GM21360 (cell line): ENCODE measurements around the gene PSMC3.

Source experiments
- ATAC-seq: cut with Tn5 transposase; IDR thresholded peaks from one replicate; pipeline ENCODE4 v1.9.1; 2021; ENCODE audit warnings: mild to moderate bottlenecking, moderate library complexity; ENCODE audit not compliant: unreplicated experiment

PSMC3 gene

DNA sequence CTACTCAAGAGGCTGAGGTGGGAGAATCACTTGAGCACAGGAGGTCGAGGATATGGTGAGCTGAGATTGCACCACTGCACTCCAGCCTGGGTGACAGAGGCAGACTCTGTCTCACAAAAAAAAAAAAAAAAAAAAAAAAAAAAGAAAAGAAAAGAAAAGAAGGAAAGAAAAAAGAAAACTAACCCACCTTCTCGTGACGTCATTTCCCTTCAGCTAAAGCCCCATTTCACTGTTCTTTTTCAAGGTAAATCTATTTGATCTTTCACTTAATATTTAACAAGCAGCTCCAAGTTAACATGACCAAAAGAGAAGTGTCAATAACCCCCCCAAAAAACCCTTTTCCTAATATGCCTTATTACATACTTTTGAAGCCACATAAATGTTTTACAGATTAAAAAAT is 17.6 kb upstream of the PSMC3 start:
- no peak for ATAC-seq

DNA sequence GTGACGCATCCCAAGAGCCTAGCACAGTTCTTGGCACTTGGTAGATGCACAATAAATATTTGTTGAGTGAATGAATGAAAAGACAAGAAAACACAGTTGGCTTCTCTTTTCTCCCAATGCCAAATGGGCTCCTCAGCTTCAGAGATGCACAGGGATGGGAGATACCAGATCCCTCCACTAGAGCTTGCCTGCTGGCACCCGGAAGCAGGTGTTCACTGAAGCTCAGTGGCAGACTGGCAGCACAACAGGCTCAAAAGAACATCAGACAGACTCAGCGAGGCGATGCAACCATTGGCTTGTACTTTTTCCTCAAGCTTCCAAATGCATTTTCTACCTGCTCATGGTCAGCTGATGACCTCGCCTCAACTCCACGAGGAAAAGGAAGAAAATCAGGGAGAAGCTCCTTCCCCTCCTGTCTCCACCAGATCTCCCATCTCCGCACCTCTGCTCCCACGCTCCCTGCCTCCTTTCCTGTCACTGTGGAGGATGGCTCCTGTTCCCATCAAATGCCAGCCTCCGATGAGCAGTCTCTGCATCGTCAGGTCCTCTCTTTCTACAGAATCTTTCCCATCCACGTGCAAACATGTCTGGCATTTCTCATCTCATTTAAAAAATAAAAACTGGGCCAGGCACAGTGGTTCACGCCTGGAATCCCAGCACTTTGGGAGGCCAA is 16.9 kb upstream of the PSMC3 start:
- no peak for ATAC-seq

DNA sequence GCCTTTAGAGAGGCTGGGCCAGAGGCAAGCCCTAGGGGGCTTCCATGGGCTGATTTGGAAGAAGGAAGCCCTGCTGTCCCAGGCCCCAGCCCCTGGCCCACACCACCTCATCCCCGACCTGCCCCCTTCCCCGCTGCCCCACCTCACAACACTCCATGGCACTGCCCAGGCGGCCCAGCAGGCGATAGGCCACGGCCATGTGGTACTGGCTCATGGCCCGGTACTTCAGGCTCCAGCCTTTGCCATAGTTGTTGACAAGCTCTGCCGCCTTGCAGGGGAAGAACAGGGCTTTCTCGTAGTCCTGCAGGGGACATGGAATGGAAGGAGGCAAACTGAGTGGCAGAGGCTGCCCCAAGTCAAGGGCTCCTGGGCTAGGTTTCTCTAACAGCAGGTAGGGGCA is 16.3 kb upstream of the PSMC3 start:
- no peak for ATAC-seq

DNA sequence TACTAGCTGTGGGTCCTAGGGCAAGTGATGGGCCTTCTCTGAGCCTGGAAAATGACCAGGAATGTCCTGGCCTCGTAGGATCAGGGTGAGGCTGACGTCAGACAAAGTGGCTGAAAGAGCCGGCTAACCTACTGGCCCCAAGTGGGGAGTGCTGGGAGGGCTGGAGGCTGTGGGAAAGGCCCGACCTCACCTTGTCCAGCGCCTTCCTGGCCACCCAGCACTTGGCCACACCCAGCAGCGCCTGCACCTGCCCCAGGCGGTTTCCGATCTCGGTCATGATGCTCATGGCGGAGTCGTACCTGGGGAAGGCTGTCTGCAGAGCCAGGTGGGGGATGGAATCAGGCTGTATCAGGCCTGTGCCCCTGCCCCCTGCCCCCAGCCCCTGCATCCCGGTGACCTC is 15.2 kb upstream of the PSMC3 start:
- ATAC-seq: no peak

DNA sequence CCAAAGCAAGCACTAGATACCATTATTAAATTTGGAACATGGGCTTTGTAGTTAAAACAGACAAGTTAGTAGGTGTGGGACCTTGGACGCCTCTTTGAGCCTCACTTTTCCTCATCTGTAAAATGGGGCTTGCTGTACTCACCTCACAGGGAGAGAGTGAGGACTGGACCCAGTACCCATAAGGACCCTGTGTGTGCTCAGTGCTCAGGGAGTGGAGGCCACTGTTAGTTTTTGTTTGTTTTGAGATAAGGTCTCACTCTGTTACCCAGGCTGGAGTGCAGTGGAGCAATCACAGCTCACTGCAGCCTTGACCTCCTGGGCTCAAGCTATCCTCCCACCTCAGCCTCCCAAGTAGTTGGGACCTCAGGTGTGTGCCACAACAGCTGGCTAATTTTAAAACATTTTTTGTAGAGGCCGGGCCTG is 13.8 kb upstream of the PSMC3 start:
- no peak for ATAC-seq

DNA sequence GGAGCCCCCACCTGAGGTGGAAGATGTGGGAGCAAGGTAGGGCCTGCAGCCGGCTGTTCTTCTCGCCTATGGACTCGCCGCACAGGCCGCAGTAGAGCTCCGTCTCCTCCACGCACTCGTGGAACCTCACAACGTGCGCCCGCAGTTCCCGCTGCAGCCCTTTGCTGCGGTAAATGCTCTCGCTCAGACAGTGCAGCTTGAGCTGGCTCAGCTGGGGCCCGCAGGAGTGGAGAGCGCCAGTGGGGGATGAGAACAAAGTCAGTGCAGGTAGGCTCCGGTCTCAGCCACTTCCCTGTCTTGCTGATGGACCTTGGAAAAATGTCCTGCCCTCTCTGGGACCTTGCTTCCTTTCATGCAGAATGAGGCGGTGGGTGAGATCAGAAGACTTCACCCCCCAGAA is 12.5 kb upstream of the PSMC3 start:
- ATAC-seq: no peak

DNA sequence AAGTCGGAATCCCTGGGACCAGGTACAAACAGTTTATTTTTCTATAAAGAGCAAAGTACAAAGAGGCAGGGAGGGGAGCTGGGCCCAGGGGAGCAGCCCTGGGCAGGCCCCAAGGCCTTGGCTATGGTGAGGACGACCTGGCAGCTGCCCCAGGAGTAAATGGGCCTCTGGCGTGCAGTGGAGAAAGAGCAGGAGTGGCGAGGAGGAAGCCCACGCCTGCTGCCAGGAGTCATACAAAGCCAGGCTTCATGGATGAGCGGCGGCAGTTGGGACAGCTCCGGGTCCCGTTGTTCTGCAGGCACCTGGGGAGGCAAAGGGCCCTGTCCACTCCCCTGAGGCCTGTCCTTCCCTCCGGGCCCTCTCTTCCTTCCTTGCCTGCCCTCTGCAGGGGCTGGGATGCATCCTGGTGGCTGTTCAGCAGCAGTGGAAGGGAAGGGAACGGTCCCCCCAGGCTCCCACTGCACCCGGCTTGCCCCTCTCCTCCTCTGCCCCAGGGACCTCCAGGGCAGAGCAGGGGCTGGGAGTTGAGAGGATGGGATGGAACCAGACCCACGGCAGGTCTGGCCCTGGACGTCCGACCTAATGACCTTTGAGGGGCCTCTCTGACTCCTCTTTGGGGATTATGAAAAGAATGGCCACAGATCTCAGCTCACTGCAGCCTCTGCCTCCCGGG is 11.6 kb upstream of the PSMC3 start:
- ATAC-seq: no peak

DNA sequence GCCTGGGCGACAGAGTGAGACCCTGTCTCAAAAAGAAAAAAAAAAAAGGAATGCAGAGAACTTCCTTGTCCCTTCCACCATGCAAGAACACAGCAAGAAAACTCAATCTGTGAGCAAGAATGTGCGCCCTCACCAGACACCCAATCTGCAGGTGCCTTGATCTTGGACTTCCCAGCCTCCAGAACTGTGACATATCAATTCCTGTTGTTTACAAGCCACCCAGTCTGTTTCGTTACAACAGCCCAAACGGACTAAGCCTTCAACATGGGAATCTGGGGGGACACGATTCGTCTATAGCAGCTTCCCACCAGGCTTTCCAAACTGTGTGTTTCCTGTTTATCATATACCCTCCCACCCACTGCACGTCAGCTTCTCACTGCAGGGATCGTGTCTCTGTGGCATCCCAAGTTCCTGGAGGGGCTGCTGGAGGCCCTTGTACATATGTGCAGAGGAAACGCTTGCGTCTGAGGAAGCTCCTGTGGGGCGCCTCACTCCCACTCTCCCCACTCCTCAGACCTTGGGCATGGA is 11.0 kb upstream of the PSMC3 start:
- ATAC-seq: no peak

DNA sequence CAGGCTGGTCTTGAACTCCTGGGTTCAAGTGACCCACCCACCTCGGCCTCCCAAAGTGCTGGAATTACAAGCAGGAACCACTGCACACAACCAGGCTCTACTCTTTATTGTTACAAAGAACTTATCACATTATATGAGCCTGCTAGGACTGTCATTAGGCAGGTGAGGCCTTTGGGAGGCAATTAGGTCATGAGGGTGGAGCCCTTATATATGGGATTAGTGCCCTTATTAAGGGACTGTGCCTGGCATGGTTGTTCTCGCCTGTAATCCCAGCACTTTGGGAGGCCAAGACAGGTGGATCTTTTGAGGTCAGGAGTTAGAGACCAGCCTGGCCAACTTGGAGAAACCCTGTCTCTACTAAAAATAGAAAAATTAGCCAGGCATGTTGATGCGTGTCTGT is 10.5 kb upstream of the PSMC3 start:
- no peak for ATAC-seq

DNA sequence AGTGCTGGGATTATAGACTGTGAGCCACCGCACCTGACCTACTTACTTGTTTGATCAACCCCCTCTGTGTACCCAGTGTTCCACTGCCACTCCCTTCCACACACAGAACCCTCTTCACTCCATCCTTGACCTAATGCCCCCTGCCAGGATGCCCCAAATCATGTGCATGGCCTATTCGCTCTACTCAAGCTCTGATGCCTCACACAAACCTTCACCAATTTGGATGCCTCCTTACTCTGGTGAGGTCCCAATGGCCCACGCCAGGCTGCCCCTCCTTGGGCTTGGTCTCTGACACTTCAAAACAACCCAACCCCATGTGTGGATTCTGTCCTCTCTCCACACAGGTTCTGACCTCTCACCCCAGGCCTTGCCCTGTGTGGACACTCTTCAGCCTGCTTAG is 9.4 kb upstream of the PSMC3 start:
- ATAC-seq: no peak

DNA sequence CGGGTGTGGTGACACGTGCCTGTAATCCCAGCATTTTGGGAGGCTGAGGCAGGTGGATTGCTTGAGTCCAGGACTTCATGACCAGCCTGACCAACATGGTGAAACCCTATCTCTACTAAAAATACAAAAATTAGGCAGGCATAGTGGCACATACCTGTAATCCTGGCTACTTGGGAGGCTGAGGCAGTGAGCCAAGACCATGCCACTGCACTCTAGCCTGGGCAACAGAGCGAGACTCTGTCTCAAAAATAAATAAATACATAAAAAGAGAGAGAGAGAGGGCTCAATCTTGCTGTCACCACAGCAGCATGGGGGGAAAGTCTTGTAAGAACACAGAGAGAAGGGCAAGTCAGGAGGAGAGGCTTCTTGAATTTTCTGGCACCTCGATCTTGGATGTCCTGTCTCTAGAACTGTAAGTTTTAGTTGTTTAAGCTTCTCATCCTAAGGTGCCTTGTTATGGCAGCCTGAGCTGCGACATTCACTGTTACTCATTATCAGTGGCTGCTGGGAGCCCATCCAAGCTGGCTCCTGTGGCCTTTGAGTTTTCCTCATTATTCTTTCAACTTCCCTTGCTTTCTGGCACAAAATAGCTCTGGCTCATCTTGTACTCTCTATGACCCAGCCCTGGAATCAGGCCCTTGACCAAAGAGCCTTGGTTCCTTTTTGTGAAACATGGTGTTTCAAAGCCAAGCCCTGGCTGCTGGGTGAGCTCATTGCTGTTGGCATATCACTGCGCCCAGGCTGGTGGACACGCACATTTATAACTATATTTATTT is 8.0 kb upstream of the PSMC3 start:
- ATAC-seq: no peak

DNA sequence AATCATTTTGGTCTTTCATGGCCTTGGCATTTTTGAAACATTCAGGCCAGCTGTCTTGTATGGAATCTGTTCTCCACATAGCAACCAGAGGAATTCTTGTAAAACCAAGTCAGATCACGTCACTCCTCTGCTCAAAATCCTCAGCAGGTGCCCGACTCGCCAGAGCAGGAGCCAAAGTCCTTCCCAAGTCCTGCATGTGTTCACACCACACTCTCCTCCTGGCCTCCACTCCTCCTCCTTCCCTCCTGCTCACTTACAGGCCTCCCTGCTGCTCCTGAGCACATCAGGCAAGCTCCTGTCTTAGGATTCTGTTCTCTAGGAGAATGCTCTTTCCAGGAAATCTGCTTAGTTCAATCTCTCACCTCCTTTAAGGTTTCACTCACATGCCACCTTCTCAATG is 6.9 kb upstream of the PSMC3 start:
- no peak for ATAC-seq

DNA sequence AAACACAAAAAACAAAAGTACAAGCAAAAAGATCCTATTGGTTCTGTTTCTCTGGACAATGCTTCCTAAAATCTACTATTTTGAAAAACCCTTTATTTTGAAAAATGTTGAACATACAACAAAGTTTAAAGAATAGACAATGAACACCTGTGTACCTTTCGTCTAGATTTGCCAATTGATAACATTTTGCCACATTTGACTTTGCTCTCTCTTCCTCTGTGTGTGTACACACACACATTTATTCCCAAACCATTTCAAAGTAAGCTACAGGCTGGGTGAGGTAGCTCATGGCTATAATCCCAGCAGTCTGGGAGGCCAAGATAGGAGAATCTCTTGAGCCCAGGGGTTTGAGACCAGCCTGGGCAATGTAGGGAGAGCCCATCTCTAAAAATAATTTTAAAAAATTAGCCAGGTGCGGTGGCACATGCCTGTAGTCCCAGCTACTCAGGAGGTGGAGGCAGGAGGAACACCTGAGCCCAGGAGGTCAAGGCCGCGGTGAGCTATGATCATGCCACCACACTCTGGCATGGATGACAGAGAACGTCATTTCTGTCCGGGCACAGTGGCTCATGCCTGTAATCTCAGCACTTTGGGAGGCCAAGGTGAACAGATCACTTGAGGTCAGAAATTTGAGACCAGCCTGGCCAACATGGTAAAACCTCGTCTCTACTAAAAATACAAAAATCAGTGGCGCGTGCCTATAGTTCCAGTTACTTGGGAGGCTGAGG is 5.3 kb upstream of the PSMC3 start:
- ATAC-seq: no peak

DNA sequence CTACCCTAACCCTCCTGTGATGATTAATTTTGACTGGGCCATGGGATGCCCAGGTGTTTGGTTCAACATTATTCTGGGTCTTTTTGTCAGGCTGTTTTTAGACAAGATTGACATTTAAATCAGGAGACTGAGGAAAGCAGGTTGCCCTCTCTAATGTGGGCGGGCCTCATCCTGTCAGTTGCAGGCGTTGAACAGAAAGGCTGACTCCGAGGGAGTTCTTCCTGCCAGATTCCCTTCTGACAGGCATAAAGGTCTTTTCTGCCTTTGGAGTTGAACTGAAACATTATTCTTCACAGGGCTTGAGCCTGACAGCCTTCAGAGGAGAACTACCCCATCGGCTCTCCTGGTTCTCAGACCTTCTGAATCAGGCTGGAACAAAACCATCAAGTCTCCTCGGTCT is 4.3 kb upstream of the PSMC3 start:
- no peak for ATAC-seq

DNA sequence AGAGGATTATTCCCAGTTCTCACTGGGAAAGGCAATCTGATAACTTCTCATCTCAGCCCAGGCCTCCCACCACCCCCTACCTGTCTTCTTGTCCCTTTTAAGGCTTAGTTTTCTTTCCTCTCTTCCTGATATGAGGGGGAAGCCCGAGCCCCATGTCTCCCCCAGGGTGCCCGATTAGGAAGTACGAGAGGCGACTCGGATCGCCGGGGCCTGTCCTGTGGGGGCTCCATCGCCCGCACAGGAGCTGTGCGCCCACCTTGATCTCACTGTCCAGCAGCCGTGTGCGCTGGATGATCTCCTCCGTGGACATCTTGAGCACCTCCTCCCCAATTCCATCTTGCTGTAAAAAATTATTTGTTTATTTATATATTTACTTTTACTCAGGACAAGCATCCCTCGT is 628 bp downstream of the PSMC3 start:
- ATAC-seq: no peak

DNA sequence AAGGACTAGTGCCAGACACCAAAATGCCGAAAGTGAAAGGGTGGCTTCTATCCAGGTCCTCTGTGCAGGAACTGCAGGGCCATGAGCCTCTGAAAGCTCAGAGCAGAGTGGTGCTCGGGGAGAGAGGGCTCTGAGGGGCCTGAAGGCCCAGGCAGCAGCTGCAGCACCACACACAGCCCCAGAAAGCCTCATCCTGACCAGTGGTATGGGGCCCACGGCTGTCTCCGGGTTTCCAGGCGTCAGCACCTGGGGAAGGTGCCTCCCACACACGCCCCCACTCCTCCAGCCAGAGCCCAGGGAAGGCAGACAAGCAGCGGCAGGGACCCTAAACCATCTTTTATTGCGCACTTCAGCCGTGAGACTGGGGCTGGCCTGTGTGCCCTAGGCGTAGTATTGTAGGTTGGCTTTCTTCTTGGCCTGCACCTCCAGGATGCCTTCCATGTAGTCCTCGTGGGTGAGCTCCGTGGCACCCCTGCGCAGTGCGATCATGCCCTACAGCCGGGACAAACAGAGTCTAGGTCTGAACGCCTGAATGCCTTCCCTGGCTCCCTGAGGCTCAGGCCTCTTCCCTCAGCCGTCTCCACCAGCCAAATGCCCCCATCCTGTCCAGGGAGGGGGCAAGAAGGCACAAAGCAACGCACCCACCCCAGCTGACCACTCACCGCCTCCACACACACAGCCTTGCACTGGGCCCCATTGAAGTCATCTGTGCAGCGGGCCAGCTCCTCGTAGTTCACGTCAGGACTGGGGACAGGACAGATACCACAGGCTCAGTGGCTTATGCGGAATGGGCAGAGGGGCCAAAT is 7.6 kb downstream of the PSMC3 start:
- ATAC-seq: no peak

DNA sequence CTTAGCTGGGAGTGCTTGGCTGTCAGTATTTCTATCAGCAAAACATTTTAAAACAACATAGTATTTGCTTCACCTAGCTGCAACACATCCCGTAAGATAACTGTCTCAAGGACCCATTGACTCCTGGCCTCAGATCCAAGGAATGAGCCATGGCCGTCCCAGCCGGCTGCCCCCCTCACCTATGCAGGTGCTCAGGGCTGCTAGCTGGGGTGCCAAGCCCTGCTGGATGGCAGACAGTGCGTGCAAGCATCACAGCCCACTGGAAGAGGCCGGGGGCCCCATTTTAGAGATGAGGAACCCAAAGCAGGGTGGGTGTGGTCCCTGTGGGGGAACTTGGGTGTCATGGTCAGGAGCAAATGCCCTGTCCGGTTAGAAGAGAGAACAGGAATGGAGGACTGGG is 8.5 kb downstream of the PSMC3 start:
- no peak for ATAC-seq

DNA sequence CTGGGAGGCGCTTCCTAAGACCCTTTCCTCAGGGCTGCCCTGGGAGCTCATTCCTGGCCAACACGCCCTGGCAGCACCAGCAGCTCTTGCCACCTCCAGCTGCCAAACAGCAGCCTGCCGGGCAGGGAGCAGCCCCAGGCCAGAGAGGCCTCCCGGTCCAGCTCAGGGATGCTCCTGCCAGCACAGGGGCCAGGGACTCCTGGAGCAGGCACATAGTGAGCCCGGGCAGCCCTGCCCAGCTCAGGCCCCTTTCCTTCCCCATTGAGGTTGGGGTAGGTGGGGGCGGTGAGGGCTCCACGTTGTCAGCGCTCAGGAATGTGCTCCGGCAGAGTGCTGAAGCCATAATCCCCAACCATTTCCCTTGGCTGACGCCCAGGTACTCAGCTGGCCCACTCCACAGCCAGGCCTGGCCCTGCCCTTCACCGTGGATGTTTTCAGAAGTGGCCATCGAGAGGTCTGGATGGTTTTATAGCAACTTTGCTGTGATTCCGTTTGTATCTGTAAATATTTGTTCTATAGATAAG is 10.2 kb downstream of the PSMC3 start:
- ATAC-seq: no peak

DNA sequence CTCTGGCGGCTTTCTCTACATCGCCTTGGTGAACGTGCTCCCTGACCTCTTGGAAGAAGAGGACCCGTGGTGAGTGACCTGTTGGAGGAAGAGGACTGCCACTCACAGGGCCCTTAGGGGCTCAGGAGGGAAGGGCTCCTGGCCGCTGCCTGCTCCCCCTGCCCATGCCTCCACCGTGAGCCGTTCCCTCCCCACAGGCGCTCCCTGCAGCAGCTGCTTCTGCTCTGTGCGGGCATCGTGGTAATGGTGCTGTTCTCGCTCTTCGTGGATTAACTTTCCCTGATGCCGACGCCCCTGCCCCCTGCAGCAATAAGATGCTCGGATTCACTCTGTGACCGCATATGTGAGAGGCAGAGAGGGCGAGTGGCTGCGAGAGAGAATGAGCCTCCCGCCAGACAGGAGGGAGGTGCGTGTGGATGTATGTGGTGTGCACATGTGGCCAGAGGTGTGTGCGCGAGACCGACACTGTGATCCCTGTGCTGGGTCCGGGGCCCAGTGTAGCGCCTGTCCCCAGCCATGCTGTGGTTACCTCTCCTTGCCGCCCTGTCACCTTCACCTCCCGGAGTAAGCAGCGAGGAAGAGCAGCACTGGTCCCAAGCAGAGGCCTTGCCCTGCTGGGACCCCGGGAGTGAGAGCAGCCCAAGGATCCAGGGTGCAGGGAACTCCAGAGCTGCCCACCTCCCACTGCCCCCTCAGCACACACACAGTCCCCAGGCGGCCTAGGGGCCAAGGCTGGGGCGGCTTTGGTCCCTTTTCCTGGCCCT is 11.0 kb downstream of the PSMC3 start:
- ATAC-seq: no peak

DNA sequence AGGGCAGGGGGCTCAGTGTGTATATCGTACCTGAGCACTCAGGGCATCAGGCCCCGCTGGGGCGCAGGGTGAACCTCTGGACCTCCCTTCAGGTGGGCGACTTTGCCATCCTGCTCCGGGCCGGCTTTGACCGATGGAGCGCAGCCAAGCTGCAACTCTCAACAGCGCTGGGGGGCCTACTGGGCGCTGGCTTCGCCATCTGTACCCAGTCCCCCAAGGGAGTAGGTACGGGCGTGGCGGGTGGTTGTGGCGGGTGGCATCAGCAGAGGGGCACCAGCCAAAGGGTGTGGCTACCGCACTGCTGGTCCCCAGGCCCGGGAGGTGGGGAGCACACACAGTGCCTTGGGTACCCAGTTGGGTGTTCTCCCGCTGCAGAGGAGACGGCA is 11.6 kb downstream of the PSMC3 start:
- no peak for ATAC-seq
